AG08396 (cell line): ENCODE results near the gene ZNF423.
A peak's percentile ranks its signal among the peaks of the same experiment; 100 is the strongest.

Experiments
- DNase-seq: peaks from one replicate; pipeline ENCODE4 v3.0.0; 2012; ENCODE audit warnings: low spot score, mixed read lengths

The ZNF423 gene

DNA sequence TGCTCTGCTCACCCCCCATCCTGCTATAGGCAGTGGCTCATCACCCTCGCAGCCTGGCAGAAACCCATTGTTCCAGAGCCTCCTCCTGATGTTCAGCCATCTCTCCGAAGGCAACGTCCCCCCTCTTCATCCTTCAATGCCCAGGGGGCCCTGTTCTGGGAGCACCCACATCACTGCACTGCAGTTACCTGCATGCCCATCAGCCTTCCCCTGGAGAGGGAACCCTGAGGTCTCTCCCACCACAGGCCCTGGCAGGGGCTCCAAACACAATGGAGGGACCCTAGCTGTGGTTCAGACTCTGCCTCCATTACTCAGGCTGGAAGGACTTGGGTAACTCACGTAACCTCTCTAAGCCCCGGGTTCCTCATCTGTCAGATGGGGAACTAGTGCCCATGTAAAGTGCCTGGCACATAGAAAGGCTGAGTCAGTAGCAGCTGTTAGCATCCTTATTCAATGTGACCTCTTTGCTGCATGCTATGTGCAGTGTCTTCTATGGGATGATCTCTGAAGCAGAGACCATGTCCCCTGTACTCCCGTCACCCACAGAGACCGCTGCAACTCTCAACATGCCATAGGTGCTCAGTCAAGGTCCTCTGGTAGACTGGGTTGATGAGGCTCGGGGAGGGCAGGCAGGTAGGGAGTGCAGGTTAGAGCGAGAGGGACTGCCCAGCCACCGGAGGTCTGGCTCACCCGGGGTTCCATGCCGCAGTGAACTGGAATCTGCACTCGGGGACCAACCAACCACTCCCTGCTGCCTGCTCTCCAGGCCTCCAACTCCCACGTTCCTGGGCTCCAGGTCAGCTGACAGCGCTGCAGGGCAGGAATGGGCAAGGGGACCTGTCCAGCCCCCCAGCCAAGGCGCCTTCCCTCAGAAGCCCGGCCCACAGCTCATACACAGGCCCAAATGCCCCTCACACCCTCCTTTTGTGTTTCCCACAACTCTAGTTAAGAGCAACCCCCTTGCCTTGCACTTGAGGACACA lies 233.2 kb downstream of the ZNF423 start:
- DNase-seq, result no peak

DNA sequence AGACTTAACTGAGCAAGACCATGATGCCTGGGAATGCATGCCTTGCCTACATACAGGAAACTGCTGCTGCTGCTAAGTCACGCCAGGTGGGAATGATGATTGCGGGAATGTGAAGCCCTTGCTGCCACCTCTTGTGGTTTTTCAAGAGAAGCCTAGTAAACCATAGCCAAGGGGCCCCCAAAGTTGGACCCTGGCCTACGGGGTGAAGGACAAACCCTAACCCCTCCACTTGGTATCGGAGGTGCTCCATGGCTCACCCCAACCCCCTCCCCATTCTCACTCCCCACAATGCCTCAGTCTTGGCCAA lies 233.9 kb downstream of the ZNF423 start:
- no peak for DNase-seq

DNA sequence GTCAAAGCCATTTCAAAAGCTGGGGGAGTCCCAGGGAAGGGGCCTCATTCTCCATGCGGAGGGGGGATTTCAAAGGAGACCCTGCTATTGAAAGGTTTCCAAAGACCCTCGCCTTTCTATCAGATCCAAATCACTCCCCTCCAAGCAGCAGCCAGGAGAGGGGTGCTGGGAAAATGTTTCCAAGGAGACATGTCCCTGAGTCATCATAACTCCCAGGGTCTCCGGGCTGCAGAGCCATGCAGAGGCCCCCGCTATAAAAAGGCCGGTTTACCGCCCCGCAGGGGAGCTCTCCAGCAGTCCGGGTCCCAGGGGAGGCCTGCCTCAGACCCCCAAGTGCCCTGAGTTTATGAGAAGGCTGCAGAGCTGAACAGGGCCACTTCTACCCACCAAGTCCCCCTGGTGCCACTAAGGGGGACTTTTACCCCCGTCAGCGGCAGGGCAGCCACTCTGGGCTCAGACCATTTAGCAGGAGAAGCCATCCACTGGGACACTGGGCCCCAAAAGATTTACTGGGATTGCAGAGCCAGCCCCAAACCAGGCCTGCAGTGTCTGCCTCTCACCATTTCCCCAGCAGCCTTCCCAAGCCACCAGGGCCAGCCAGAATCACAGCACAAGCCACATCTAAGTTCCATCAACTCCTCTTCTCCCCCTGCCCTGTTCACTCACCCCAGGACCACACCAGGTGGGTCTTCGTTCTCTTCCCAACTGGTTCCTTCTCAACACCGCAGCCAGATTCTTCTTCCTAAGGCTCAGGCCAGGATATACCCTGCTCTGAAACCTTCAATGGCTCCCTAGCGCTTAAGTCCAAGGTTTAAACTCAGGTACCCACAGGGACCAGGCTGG lies 234.4 kb downstream of the ZNF423 start:
- no peak for DNase-seq

DNA sequence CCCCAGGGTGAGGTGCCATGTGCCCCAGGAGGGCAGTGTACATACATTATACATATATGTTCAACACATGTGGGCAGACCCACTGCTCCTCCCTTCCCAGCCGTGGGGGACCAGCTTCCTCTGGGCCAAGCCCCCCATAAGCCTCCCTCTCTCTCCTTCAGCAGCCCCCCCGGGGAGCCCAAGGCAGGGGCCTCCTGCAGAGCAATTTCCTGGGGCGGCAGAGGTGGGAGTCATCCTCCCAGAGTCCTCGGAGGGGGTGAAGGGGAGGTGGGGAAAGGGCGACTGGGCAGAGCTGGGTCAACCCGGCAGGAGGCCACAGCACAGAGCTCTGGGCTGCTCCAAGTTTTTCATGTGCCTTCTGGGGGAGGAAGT lies 235.1 kb downstream of the ZNF423 start:
- no peak for DNase-seq

DNA sequence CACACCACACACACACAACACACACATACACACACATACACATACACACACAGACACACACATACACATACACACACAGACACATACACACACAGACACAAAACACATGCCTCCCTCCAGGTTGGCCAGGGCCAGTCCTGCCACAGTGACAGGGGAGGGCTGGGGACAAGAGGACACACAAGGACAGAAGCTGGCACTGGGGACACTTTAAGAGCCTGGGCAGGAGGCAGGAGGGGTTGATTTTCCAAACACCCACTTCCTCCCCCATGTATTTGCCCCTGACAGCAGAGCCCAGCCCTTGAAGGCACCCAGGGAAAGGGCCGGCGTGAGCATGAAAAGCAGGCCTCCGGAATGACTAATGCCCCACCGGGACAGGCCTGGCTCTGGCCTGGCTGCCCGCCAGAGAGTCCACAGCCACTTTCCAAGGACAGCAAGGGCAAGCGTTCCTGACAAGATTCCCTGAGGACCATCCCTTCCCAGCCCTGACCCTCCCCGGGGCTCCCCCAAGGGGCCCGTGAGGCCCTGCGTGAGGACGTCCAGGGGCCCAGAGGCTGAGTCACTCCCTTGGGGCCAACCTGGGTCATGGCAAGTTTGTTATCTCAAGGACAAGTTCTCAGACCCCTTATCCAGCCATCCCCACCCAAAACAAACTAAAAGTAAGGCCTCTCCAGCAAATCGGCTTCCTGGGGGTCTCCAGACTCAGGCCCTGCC lies 235.6 kb downstream of the ZNF423 start:
- DNase-seq, result peak; percentile 74

DNA sequence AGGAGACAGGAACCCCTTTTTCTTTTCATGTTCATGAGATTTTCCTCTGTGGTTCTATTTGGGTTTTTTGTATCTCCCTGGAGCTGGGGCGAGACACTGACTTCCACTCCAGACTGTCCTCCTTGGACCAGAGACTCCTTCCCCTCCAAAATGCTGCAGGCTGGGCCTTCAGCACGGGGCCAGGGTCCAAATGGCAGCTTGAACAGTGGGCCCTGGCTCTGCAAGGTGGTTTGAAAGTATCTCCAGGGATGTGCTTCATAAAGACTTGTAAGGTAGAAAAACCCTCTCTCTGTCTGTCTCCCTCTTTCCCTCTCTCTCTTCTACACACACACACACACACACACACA lies 236.1 kb downstream of the ZNF423 start:
- no peak for DNase-seq

DNA sequence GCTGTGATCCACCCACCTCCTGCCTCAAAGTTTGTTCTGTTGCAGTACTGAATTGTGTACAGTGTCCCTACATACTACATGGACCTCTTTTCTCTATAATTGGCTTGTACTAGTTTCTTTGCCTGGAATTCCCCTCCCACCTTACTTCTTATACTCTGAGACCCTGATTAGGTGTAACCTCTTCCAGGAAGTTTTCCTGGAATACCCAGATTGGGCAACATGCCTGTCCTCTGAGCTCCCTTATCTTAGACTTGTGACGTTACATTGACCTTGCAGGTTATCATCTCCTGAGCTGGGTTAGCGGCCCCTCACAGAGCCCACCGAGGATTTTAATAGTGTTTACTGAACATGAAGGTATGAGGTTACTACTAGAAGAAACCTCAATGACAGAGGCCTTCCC lies 237.0 kb downstream of the ZNF423 start:
- DNase-seq, result no peak

DNA sequence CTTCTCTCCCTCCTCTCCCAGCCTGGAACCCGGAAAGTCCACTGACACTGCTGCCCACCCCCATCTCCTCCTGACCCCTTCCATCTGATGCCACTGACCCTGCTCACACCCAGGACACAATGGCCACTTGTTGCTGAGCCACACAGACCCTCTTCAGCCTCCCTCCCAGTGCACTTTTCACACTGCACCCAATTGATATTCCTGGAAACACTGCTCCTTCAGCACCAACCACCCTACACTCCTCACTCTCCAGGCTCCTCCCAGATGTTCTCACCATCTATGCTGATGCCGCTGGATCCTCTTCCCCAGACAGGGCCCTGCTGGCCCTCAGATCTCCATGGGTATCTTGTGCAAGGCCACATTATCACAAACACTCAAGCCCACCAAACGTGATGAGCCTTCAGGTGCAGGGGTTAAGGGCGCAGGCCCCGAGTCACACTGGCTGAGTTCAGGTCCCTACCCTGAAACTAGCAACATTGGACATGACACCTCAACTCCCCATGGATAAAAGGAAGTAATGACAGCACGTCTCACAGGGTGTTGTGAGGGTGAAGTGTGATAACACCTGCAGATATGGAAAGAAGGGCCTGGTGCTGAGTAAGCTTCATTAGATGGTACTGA lies 238.1 kb downstream of the ZNF423 start:
- no peak for DNase-seq

DNA sequence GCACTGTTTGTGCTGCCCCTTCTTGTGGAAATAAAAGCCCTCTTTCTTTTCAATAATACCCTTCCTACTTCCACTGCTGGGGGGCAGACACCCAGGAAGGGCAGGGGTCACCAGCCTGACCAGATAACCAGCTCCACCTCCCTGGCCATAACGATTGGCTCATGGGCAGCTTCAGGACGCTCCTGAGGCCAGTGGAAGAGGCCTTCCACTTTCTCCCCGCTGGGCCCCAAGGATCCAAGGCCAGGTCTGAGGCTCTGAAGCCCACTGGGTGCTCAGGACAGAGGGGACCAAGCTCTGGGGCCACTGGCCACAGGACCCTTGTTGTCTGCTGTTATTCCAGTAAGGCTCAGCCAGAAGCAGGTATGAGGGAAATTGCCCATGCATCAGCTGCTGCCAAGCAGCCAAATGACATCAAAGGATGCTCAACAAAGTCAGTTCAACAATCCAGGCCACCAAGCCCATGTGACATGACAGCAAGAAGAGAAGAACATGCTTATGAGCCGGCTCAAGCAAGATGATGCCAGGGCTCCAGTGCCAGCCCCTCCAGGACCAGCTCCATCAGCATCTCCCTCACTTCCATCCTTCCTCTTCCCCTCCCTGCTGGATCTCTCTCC lies 238.8 kb downstream of the ZNF423 start:
- DNase-seq, result no peak

DNA sequence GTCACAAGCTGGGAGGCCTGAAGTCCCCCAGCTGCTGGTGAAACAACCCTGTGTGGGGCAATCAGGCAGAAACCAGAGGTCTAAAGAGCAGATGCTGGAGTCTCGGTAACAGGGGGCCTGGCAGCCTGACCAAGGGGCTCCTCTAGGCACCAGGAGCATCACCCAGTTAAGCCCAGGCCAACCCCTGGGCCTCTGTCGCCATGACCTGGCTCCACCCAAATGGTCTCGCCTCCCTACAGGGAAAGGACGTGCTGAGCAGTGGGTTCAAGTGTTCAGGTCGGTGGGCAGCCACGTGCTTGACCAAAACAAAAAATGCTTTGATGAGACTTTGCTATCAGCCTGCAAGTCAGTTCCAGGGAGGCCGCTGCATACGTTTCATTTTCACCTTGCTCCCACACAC lies 240.3 kb downstream of the ZNF423 start:
- DNase-seq, result no peak

DNA sequence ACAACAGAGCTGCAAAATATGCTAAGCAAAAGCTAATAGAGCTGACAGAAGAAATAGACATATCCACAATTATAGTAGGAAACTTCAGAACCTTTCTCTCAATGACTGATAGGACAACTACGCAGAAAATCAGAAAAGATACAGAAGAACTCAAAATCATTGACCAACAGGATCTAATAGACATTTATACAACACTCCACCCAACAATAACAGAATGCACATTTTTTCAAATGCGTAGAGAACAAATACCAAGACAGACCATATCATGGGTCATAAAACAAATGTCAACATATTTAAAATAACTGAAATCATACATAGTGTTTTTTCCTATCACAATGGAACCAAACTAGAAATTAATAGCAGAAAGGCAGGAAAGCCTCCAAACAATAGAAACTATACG lies 244.9 kb downstream of the ZNF423 start:
- no peak for DNase-seq

DNA sequence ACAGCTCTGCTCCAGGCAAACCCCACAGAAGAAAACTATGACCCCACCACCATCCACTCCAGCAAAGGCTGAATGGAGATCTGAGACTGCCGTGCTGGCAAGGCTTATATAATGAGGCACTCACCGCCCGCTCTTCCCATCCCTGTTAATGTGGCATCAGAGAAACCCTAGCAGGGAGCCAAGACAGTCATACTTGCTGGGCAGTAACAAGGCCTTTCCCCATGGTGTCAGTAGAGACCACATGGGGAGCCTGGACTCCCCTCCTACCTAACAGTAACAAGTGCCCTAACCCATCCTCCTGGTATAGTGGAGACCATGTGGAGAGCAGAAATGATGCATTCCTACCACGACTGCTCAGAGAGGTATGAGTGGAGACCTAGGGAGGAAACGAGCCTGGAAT lies 247.1 kb downstream of the ZNF423 start:
- peak; percentile 55 for DNase-seq

DNA sequence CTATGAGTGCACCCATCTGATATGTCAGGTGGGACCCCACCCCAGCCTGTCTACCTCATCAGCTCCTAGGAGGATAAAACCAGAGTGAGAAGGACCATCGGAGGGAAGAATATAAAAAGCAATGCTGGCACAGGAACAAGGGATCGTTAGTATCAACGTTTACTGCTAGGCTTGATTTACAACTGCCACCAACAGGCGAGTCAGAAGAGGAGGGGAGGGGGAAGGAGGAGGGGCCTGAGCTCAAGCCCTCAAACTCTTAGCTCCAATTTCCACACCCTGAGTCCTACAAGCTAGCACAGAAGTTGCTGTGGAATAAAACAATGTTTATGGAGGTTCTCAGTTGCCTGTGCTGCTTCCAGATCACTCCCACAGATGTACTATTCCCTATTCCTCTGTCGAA lies 247.8 kb downstream of the ZNF423 start:
- DNase-seq, result no peak

DNA sequence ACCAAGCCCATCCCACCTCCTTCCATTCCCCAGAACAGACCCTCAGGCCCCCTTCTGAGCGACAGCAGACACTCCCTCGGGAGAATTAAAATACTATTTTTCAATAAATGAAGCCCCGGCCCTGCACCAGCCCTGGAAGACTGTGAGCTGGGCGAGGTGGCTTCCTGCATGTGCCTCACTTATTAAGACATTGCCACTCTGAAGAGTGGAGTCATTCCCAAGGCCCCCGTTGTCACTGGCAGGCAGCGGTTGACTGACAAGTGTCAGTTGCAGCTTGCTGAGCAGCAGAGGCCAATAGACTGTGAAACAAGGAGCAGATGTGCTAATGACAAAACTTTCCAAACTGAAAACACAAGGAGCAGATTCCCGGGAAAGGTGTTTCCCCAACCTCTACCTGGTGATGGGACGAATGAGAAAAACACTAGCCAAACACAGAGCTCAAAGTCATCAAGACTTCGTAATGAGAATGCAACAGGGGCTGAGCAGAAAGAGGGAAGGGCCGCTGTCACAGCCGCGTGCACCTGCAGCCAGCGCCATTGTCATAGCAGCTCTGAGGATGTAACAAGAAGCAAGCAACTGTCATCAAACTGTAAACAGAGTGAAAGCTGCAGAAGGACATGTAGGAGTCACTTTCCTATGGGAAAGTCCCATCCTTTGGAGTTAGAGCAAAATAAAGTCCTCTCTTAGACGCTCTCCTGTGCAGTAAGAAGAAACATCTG lies 250.2 kb downstream of the ZNF423 start:
- DNase-seq, result no peak

DNA sequence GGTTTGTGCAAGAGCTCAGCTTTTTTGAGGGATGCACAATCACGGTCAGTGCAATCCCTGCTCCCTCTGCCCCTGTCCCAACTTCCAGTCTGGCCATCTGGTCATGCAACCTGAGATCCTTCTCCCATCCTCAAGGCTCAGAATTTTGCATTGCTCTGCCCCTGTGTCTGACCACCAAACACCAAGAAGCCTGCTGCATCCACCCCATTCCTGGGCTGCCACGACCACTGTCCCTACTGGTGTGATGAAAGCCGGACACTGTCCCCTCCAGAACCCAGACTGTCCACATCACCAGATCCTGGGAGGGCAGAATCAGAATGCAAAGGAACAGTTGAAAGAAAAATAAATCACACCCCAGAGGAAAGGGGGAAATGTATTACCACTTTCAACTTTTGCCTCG lies 251.3 kb downstream of the ZNF423 start:
- no peak for DNase-seq

DNA sequence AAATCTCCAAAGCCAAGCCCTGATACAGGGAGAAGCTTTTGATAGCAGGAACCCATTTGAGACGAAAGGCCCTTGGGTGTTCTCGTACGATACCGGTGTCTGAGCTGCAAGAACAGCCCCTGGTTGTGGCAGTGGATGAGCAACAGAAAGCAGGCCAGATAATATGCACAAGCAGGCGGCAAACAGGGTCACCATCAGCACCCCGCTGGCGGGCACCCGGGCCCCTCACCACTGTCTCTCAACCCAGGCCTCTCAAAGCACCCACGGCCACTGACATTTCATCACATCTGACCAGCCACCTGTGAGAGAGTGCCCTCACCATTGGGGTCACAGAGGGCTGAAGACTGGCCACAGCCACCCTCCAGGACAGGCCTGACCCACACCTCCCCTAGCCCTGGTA lies 252.0 kb downstream of the ZNF423 start:
- DNase-seq, result no peak

DNA sequence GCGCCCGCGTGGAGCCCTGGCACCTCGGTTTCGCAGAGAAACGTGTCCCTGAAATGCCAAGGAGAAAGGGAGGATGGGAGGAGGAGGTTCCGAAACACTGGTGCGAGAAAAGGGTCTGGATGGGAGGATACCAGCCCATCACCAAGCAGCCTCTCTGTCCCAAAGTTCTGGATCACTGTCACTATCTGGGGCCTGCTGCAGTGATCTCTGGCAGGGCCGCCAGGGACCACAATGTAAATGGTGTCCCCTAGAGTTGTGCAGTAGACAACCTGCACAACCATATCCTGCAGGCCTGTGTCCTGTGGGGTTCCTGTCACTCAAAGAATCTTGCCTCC lies 253.0 kb downstream of the ZNF423 start:
- no peak for DNase-seq

DNA sequence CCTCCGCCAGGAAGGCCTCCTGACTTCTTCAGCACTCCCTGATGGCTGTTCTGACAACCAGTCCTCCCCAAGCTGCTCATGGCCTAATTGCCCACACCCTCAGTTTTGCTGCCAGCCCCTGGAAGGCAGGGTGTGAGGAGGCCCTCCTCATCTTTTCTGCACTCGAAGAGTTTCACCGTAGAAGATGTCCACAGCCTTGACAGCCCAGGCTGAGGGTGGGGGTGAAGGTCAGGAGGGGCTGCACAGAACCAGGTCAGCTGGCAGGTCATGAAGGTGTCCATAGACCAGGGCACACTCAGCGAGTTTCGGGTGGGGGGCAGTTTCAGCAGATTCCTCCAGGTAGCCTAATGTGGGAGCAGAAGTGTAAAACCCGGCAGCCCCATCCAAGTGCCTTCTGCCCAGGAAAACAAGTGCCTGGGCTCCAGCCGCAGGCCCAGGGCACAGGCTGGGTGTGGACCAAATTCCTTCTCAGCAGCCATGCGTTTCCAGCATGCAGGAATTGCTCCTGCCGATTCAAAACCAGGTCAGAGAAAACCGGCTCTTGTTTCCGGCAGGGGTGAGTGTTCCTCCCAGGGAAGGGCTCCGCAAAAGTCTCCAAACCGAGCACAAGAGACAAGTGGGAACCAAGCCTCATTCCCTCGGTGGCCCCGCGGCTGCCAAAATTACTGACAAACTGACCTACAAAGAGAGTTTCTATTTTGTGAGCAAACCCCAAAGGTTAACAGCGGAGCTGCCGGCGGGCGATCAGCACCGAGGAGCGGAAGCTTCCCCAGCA lies 253.5 kb downstream of the ZNF423 start:
- DNase-seq, result no peak

DNA sequence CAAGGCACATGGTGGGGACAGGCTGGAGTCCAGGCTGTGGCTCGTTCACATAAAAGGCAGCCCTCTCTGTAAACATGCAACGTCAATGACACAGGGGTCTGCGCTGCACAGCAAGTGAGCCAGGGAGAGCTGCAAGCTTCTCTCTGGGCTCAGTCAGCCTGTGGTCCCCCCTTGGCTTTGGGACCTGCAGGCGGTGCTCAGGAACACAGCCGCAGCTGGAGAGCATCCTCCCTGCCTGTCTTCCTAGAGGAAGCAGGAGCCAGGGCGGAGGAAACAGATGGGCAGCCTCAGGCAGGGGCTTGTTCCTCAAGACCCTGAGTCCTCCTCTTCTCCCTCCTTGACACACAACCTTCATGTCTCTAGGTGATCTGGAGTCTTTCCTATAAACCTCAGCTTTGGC lies 254.3 kb downstream of the ZNF423 start:
- DNase-seq, result no peak

DNA sequence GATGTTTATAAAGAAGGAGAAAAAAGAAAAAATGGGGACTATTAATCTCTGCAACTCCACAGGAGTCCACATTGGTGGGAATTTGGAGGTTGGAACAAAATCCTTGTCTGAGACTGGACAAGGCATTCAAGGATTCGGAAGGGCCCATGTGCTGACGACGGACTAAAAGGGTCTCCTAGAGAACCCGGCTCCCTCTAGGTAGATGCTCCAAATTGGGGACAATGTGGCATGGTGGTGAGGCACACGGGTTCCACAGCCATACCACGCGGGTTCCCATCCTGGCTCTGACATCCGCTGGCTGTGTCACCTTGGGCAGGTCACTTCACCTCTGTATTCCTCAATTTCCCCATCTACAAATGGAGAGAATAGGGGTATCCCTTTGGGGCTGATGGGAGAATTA lies 254.9 kb downstream of the ZNF423 start:
- no peak for DNase-seq

DNA sequence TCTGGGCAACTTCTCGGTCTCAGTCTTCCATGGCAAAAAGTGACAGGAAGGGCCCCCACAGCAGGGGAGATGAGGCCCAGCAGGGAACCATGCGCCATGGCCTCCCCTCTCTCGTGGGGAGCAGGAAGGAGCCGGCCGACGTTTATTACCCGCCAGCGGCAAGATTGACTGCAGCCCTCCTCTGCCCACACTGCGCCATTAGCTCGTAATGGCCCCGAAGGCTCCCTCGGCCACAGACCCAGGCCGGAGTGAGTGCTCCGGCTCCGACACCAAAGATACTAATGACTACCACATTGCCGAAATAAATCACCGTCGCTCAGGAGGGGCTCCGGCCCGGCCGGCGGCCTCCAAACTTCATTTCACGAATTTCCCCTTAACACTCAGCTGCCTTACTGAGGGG lies 255.4 kb downstream of the ZNF423 start:
- DNase-seq, result no peak
